Nephron progenitor cell (in vitro differentiated cells): Measurements from ENCODE around the gene CCT7.
"Not testable (repeated sequence)": the region's sequence is repeated elsewhere in the genome, so short reads cannot be mapped to it uniquely, and the experiment has no call there.

ENCODE experiments used
- DNase-seq: peaks from one replicate; pipeline ENCODE4 v3.0.0; 2021
- H3K27ac Mint-ChIP-seq: 2 replicates; pipeline ENCODE4 v1.8.0; 2021; ENCODE audit warnings: mild to moderate bottlenecking, moderate library complexity, mixed read lengths
- H3K27me3 Mint-ChIP-seq: 2 replicates; pipeline ENCODE4 v1.8.0; 2021; ENCODE audit warnings: mild to moderate bottlenecking, low read depth, mixed read lengths; ENCODE audit not compliant: poor library complexity
- H3K36me3 Mint-ChIP-seq: 2 replicates; pipeline ENCODE4 v1.8.0; 2021; ENCODE audit warnings: low read depth, mixed read lengths
- H3K4me1 Mint-ChIP-seq: 2 replicates; pipeline ENCODE4 v1.8.0; 2021; ENCODE audit warnings: mixed read lengths
- H3K4me3 Mint-ChIP-seq: 2 replicates; pipeline ENCODE4 v1.8.0; 2021; ENCODE audit warnings: mild to moderate bottlenecking, moderate library complexity, mixed read lengths
- H3K9me3 Mint-ChIP-seq: 2 replicates; pipeline ENCODE4 v1.8.0; 2021; ENCODE audit warnings: mild to moderate bottlenecking, moderate library complexity, mixed read lengths
- CTCF ChIP-seq: fragments of 200-600 bp; sonication (generic); IDR thresholded peaks from 2 replicates; pipeline ENCODE4 v1.5.0; 2021; ENCODE audit warnings: antibody characterized with exemption

The CCT7 gene

GRCh38 chr2:73262108-73262651 lies 28.1 kb downstream of the CCT7 start:
- no peak for TF ChIP-seq CTCF
- no peak for DNase-seq
- Mint-ChIP-seq H3K4me3 (no peak overlapping the region), H3K4me1 (peaks cover 4% of the 10 kb centered on the region), H3K36me3 (no peaks in the 10 kb centered on the region), H3K27me3 (peaks cover 18% of the 10 kb centered on the region), H3K27ac (no peak overlapping the region), H3K9me3 (no peaks in the 10 kb centered on the region)

- not testable (repeated sequence) for H3K27ac Mint-ChIP-seq, DNase-seq, H3K4me3 Mint-ChIP-seq, H3K4me1 Mint-ChIP-seq, H3K36me3 Mint-ChIP-seq, H3K9me3 Mint-ChIP-seq
- H3K27me3 Mint-ChIP-seq = peaks cover 25% of the 10 kb centered on the region
These were observed 28.8 kb downstream of the CCT7 start for GRCh38 chr2:73262691-73263429.

- no peak for TF ChIP-seq CTCF
These were observed 29.6 kb downstream of the CCT7 start for GRCh38 chr2:73263540-73264331.

GRCh38 chr2:73264332-73264606 lies 30.2 kb downstream of the CCT7 start:
- TF ChIP-seq CTCF = no peak
- Mint-ChIP-seq H3K4me3 (no peak overlapping the region), H3K4me1 (peaks cover 14% of the 10 kb centered on the region), H3K9me3 (no peaks in the 10 kb centered on the region), H3K27ac (no peak overlapping the region), H3K36me3 (peaks cover 8% of the 10 kb centered on the region), H3K27me3 (peaks cover 38% of the 10 kb centered on the region)
- DNase-seq = no peak

More at GRCh38 chr2:73263540-73264331, 29.6 kb downstream of the CCT7 start:
- no peak for DNase-seq
- Mint-ChIP-seq H3K4me3 (no peak overlapping the region), H3K4me1 (peaks cover 14% of the 10 kb centered on the region), H3K9me3 (no peaks in the 10 kb centered on the region), H3K27ac (no peak overlapping the region), H3K27me3 (peaks cover 34% of the 10 kb centered on the region), H3K36me3 (peaks cover 8% of the 10 kb centered on the region)

GRCh38 chr2:73264783-73265182 lies 30.7 kb downstream of the CCT7 start:
- no peaks in the 10 kb centered on the region for H3K9me3 Mint-ChIP-seq
- H3K4me3 Mint-ChIP-seq = no peak overlapping the region
- peaks cover 41% of the 10 kb centered on the region for H3K27me3 Mint-ChIP-seq
- H3K27ac Mint-ChIP-seq = no peak overlapping the region
- H3K4me1 Mint-ChIP-seq = peaks cover 14% of the 10 kb centered on the region
- DNase-seq = no peak
- peaks cover 8% of the 10 kb centered on the region for H3K36me3 Mint-ChIP-seq
- no peak for TF ChIP-seq CTCF

- Mint-ChIP-seq H3K36me3 (peaks cover 8% of the 10 kb centered on the region), H3K27me3 (peaks cover 48% of the 10 kb centered on the region), H3K9me3 (no peaks in the 10 kb centered on the region), H3K27ac (no peak overlapping the region), H3K4me1 (peaks cover 11% of the 10 kb centered on the region), H3K4me3 (no peak overlapping the region)
- DNase-seq = no peak
- no peak for TF ChIP-seq CTCF
These were observed 31.4 kb downstream of the CCT7 start for GRCh38 chr2:73265298-73266060.
